HG03378 (cell line): ENCODE measurements around the gene VASN.

Experiments used
- ATAC-seq: cut with Tn5 transposase; IDR thresholded peaks from one replicate; pipeline ENCODE4 v1.9.1; 2021; ENCODE audit warnings: mild to moderate bottlenecking, moderate library complexity; ENCODE audit not compliant: unreplicated experiment

Gene VASN

DNA sequence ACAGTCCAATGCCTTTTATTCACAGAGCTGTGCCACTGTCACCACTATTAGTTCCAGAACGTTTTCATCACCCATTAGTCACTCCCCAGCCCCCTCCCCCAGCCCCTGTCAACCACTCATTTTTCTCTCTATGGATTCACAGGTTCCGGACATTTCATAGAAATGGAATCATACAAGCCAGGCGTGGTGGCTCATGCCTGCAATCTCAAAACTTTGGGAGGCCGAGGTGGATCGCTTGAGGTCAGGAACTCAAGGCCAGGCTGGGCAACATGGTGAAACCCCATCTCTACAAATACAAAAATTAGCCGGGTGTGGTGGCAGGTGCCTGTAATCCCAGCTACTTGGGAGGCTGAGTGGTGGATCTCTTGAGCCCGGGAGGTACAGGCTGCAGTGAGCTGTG lies 19.8 kb upstream of the VASN start:
- no peak for ATAC-seq

DNA sequence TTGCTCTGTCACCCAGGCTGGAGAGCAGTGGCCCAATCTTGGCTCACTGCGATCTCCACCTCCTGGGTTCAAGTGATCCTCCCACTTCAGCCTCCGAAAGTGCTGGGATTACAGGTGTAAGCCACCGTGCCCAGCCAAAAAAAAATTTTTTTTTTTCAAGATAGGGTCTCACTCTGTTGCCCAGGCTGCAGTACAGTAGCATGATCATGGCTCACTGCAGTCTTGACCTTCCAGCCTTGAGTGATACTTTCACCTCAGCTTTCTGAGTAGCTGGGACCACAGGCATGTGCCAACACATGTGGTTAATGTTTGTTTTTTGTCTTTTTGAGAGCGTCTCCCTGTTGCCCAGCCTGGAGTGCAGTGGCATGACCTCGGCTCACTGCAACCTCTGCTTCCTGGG lies 18.8 kb upstream of the VASN start:
- ATAC-seq = no peak

DNA sequence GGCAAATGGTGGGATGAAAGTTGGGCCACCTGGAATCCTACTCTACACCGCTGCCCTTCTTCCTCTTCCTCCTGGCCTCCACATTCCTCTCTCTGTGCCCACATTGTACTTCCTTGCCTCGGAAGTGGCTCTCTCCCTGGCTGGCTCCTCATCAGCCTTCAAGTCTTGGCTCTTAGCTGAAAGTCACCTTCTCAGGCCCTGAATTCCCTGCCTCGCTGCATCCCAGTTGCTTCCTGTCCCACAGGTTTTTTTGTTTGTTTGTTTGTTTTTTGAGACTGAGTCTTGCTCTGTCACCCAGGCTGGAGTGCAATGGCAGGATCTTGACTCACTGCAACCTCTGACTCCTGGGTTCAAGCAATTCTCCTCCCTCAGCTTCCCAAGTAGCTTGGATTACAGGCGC lies 18.0 kb upstream of the VASN start:
- no peak for ATAC-seq

DNA sequence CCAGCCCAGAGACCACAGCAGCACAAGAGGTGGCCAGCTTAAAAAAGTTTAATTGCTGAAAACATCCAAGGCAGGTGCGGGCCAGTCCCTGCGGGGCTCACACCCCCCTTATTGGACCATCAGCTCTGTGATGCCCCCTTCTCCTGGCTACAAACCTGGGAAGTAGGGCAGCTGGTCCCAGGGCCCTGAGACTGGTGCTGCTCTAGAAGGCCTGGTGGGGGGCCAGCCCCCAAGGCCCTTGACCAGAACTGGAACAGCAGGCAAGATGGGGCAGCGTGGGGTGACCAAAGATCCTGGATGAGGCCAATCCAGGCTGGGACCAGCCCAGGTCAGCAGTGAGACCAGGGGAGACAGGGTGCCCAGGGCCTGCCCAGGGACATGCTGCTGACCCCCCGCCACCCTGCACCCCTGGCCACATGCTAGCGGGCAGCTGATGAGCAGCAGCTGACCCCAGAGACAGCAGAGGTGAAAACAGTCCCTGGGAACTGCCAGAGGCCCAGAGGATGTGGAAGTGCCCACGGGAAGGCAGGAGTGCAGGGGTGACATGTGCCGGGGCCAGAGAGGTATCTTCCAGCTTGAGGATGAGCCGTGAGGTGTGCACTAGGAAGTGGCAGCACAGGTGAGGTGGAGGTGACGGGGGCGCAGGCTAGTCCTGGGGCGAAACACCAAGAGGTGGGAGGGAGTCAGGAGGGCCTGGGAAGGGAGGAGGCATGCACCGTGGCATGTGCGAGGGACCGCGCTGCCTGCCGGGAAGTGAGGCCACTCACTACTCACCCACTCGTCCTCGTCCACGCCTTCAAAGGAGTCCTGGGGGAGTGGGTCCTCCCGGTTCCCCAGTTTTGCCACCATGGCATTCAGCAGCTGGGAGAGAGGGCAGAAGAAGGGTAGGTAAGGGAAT lies 16.9 kb upstream of the VASN start:
- ATAC-seq = no peak

- ATAC-seq = no peak
These were observed 14.8 kb upstream of the VASN start for GRCh38 chr16:4356820-4357219.

DNA sequence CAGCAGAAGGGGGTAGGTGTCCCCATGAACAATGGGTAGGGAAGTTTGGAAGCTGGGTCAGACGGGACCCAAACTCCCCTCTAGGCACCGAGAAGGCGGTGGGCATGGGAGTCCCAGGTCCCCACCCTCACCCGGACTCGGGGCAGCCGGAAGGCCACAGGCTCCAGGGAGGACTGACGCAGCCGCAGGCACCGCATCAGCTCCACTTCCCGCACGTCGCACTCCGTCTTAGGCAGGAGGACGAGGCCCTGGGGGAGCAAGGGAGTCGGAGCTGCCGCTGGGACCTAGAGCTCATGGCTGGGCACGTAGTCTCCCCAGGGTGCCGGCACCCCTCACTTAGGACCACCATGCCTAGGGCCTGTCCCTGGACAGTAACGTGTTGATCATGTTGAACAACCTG lies 13.4 kb upstream of the VASN start:
- no peak for ATAC-seq

GRCh38 chr16:4358831-4359561 lies 12.7 kb upstream of the VASN start:
- ATAC-seq = no peak

DNA sequence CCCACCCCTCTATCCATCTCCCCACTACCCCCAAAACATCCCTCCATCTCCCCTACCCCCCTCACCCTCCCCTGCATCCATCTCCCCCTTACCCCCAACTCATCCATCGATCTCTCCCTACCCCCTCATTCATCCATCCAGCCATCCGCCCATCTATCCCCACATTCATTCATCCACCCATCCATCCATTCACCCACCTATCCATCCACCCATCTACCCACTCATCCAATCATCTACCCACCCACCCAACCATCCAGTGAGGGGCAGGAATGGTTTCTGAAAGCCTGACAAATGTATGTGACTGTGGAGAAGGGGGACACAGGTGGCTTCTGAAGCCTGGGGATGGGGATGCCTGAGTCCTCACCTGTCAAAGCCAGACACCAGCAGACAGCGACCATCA lies 11.7 kb upstream of the VASN start:
- ATAC-seq = no peak

- ATAC-seq = no peak
These were observed 11.1 kb upstream of the VASN start for GRCh38 chr16:4360538-4361021.

DNA sequence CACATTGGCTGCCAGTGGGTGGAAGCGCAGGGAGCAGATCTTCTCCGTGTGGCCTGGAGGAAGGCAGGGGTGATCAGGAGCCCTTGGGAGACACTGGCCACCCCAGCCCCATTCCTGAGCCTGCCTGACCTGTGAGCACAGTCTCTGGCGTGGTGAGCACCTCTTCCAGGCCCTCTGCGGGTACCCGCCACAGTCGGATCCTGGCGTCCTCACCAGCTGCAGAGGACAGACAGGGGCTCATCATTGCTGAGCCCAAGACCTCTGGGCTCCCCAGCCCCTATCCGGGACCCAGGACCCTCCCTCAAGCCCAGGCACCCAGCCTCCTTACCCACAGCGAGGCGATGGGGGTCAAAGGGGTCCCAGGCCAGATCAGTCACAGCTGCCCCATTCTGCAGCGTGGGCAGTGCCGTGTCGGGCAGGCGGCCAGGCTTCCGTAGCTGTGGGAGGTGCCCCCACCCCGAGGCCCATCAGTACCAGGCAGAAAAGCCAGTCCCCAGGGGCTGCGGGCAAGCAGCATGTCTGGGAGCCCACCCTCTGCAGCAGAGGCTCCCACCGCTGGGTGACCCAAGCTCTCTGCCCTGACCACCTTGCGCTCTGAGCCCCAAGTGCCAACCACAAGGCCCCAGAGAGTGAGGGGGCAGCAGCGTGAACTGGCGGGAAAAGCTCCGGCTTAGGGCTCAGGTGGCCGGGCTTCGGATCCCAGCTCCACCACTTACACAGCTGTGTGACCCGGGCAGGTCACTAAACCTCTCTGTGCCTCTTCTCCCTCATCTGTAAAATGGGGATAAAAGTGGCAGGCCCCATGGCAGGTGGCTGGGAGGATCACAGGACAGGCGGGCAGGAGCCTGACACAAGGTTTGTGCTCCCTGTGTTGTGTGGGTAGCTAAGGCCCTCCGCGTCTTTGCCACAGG lies 10.4 kb upstream of the VASN start:
- no peak for ATAC-seq

DNA sequence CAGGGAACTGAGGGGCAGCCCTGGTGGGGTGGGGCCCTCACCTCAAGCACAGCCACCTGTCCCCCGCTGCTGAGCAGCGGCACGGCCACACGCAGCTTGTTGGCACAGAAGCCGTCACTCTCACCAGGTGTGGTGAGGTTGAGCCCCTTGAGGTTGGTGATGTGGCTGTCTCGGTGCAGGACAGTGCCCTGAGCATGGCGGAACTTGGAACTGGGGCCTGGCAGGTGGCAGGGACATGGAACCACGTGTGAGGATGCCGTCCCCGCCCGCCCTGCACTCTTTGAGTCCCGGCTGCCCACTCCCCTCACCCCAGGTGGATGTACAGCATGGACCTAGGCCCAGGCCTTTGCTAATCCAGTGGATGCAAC lies 9.7 kb upstream of the VASN start:
- ATAC-seq = no peak

DNA sequence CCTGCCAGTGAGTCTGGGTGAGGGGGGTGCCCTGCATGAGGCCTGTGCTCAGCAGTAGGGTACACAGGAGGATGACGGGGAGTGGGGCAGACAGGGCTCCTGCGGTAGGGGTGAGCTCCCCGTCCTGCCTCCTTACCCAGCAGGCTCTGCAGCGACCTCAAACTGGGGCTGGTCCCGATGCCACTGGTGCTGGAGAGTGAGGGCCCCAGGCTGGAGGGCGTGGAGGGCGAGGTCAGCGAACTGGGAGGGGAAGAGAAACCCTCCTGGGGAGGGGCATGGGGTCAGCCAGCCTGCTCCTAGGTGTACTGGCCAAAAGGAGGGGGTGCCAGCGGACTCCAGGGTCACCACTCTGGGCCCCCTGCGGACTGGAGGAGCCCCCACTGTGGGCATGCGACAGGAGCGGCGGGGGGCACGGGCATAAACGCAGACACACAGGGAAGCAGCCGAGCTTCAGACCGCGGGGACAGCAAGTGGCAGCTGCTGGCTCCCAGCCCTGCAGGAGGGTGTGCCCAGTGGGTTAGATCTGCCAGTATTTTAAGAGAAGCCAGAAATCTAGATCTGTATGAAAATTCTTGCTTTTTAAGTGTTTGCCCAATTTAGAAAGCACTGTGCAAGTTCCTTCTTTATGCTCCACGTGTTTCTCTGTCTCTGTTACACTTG lies 9.0 kb upstream of the VASN start:
- ATAC-seq = no peak

DNA sequence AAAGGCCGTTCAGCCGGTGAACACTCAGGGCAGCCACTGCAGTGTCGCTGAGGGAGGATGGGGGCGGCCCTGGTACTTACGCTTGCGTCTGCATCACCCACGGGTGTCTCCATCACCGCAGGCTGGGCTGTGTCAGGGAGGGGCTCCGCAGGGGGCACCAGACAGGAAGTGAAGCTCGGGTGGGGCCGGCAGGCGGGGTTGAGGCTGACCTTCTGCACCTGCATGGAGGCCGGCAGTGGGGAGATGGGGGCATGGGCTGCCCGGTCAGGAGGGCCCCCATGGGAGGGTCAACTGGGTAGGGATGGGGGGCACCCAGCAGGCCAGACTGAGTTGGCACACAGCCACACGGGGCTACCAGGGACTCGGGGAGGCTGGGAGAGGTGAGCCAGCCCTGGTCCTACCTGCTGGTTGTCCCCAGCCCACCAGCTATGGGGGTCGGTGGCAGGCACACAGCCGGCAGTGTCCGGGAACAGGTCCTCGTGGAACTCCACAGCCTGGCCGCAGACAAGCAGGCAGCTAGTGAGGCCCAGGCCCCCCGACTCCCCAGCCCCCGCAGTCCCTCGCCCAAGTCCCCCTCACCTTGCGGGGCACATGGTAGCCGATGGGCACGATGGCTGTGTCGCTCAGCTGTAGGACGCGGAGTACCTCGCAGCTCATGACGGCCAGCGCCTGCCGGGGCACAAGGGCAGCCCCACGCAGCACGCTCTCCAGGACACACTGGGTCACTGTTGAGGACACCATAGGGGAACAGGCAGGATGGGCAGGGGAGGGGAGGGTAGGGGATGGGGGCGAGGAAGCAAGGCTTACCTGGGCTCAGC lies 7.2 kb upstream of the VASN start:
- ATAC-seq = no peak

DNA sequence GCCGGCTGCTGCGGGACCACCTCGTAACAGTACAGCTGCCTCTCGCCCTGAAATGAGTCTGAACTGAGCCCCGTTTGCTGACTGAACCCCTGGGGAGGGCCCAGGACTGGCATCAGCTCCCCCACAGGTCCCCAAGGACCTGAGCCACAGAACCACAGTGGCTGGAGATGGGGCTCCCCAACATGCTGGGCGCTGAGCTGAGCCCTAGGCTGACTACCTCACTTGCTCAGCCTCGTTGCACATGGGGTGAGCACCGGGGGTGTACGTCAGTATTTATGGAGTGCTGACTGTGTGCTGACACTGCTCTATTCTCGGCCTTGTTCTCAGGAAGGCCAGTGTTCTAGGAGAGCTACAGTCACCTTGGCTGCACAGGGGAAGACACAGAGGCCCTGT lies 6.6 kb upstream of the VASN start:
- ATAC-seq = peak; percentile 79

DNA sequence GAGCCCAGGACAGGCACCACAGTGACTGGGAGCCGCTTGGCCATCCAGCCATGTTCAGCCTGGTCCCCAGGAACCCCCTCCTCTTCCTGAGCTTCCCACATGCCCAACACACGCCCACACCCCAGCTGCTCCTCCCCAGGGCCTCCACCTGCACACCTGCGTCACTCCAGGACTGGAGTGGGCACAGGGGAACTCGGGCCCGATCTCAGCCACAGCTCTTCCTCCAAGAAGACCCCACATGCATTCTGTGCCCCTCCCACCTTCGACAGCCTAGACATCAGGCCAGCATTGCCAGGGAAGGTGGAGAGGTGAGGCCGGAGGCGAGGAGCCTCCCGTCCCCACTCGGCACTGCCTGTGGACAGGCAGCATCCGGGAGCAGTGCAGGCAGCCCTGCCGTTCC lies 6.0 kb upstream of the VASN start:
- ATAC-seq = no peak

- no peak for ATAC-seq
These were observed 5.6 kb upstream of the VASN start for GRCh38 chr16:4366016-4366415.

- no peak for ATAC-seq
These were observed 4.2 kb upstream of the VASN start for GRCh38 chr16:4367393-4367856.

- ATAC-seq = no peak
These were observed 2.5 kb upstream of the VASN start for GRCh38 chr16:4369007-4369733.

- ATAC-seq = no peak
These were observed 1.5 kb upstream of the VASN start for GRCh38 chr16:4370151-4370550.
